SK-N-MC (cell line): Measurements from ENCODE around the gene RBM20.

ENCODE experiments used
- EZH2 ChIP-seq: fragments of 200-600 bp; sonication (generic); IDR thresholded peaks from one replicate; pipeline ENCODE4 v1.6.1; 2017; ENCODE audit warnings: antibody characterized with exemption
- FOXP2 ChIP-seq: optimal IDR thresholded peaks from 2 replicates; pipeline ENCODE3; 2011; ENCODE audit warnings: mild to moderate bottlenecking, moderate library complexity; ENCODE audit not compliant: insufficient read depth; ENCODE audit errors: extremely low read length, control extremely low read depth
- POLR2AphosphoS5 ChIP-seq: IDR thresholded peaks from 2 replicates; pipeline ENCODE4 v1.6.1; 2012; ENCODE audit warnings: mild to moderate bottlenecking, low read depth, low read length, borderline replicate concordance

DNA sequence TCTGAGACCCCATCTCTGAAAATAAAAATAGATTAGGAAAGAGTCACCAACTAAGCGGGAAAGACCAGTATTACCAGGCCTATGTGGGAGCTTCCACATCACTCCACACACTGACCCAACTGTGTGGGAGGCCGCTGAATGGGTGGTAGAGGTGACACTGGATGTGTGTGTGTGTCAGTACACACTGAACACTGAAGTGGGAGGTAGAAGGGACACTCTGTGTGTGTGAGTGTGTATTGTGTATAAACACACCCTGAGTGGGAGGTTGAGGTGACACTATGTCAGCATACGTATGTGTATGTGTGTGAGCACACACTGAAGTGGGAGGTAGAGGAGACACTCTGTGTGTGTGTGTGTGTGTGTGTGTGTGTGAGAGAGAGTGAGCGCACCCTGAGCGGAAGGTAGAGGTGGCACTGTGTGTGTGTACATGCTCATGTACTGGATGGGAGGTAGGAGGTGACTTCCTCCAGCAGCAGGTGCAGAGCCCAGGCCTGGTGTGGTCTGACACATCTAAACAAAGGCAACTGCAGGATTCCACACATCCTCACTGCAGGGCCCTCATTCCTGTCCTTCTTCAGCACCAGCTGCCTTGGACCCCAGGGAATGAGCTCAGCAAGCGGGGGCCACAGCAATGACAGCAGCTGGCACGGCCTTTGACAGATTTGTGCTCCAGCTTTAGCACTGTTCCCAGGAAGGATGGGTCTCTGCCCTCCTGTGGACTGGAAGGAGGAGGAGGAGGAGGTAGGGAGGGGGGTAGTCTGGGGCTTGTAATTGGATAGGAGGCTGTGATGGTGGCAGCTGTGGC lies 26.5 kb upstream of the RBM20 start:
- no peak for TF ChIP-seq EZH2
- no peak for TF ChIP-seq POLR2AphosphoS5
- TF ChIP-seq FOXP2 = no peak
